ENCODE data around the gene ZNF689.
A peak's percentile ranks its signal among the peaks of the same experiment; 100 is the strongest.

The ZNF689 gene

DNA sequence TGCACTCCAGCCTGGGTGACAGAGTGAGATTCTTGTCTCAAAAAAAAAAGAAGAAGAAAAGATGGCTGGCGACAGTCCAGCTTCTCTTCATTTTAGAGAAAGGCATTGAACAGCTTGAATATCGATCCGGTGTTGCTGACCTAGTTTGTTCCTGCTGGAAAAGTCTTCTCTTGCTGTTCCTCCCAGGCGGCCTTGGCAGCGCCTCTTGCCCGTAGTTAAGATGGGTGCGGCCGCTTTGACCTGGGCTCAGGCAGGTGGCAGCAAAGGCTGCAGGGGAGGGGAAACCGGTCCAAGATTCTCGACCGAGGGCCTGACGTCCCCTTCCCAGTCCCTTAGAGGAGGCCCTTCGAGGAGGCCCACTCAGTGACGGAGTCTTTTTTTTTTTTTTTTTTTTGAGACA lies 48.2 kb downstream of the ZNF689 start:
- Histone ChIP-seq H3K4me1 (peaks cover 0 to 19% (median 10%) of the 10 kb centered on the region in 4 donors), H3K9me3 (no peaks in the 10 kb centered on the region), H3K4me3 (peak overlapping the region; percentile 45 to 46), H3K36me3 (no peaks in the 10 kb centered on the region), H3K27me3 (no peaks in the 10 kb centered on the region), H3K27ac (peak overlapping the region in 1 of 2 donors; percentile 60)
- intact Hi-C loops (cut with DNase I; ENCODE audit: low total_unique reads), result no loop called here
- no peak for DNase-seq
- TF ChIP-seq CTCF (IDR thresholded peaks at IDR 0.05), result no peak

DNA sequence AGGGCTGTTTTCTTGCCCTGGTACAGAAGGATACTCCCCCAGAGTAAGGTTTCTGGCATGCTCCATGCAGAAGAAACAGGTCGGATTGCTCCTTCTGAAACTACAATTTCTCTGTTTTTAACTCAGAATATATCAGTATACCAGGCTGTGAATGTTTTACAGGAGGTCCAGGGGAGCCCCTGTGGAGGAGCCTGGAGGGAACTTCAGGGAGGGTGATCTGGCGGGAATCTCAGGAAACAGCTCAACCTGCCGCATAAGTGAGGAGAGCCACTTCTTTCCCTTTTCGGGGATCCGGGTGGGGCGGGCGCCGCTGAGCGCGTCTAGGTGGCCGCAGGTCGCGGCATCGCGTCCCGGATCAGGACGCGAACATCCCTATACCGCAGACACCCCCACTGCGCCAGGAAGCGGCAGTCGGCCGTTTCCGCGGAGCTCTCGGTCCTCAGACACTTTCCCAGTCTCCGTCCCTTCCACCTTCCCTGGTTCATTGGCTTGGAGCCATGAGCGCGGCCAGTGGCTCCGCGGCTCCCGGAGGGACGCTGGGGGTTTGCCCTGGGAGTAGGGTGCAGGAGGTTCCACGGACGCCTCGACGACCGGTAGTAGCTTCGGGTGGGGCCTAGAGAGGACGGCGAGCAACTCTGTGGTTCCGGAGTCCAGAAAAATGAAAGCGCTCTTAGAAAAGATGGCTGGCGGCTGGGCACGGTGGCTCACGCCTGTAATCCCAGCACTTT lies 48.9 kb downstream of the ZNF689 start:
- Histone ChIP-seq H3K27ac (peak overlapping the region in 1 of 2 donors; percentile 60), H3K27me3 (no peaks in the 10 kb centered on the region), H3K9me3 (no peaks in the 10 kb centered on the region), H3K4me3 (peak overlapping the region; percentile 45 to 46), H3K4me1 (peaks cover 0 to 26% (median 18%) of the 10 kb centered on the region in 4 donors), H3K36me3 (peaks cover 0 to 2% (median 0%) of the 10 kb centered on the region in 3 donors)
- intact Hi-C loops (cut with DNase I; ENCODE audit: low total_unique reads), result no loop called here
- TF ChIP-seq CTCF (IDR thresholded peaks at IDR 0.05), result no peak
- no peak for DNase-seq

- intact Hi-C loops (cut with DNase I; ENCODE audit: low total_unique reads), result no loop called here
- no peak overlapping the region for H3K4me3 ChIP-seq
- no peak overlapping the region for H3K27ac ChIP-seq
- TF ChIP-seq CTCF (IDR thresholded peaks at IDR 0.05), result no peak
- H3K36me3 ChIP-seq, result peaks cover 11 to 18% (median 15%) of the 10 kb centered on the region in 3 donors
- no peaks in the 10 kb centered on the region for H3K9me3 ChIP-seq
- peaks cover 0 to 29% (median 20%) of the 10 kb centered on the region in 4 donors for H3K4me1 ChIP-seq
- H3K27me3 ChIP-seq, result no peaks in the 10 kb centered on the region
- DNase-seq, result no peak
These were observed 50.5 kb downstream of the ZNF689 start for GRCh38 chr16:30559690-30560089.

- H3K4me1 ChIP-seq, result peaks cover 0 to 29% (median 20%) of the 10 kb centered on the region in 4 donors
- intact Hi-C loops (cut with DNase I; ENCODE audit: low total_unique reads), result no loop called here
These were observed 51.3 kb downstream of the ZNF689 start for GRCh38 chr16:30558789-30559377.

More at GRCh38 chr16:30558789-30559377, 51.3 kb downstream of the ZNF689 start:
- no peak for DNase-seq
- H3K27ac ChIP-seq, result peak overlapping the region; percentile 47 to 96
- H3K9me3 ChIP-seq, result no peaks in the 10 kb centered on the region
- no peak for TF ChIP-seq CTCF (IDR thresholded peaks at IDR 0.05)
- peaks cover 16 to 26% (median 23%) of the 10 kb centered on the region in 3 donors for H3K36me3 ChIP-seq
- H3K4me3 ChIP-seq, result peak overlapping the region; percentile 29 to 93
- no peaks in the 10 kb centered on the region for H3K27me3 ChIP-seq

Data from tibial artery (tissue), 4 donors.